ENCODE data around the gene EP300.

The EP300 gene

GRCh38 chr22:41092023-41092817, at the start of gene EP300 (continued):
- TF ChIP-seq PRDM10 (tag by site-specific recombination; IDR thresholded peaks at IDR 0.05) (no peak), ZNF335 (tag by site-specific recombination; conservative IDR thresholded peaks at IDR 0.05) (peak; percentile 41; the same call in 1 of the 2 replicates), ZFP37 (tag by site-specific recombination; IDR thresholded peaks at IDR 0.05) (0 out of 2 replicates have a peak, but pooled peaks have one; percentile 46), ZNF510 (tag by site-specific recombination; IDR thresholded peaks at IDR 0.05; ENCODE audit: insufficient replicate concordance) (no peak), ZNF223 (tag by site-specific recombination; IDR thresholded peaks at IDR 0.05) (peak; percentile 90), ZBTB11 (tag by site-specific recombination; conservative IDR thresholded peaks at IDR 0.05; ENCODE audit: low read depth) (0 out of 2 replicates have a peak, but pooled peaks have one; percentile 11), ZNF404 (tag by site-specific recombination; IDR thresholded peaks at IDR 0.05) (no peak), ZNF362 (tag by site-specific recombination; IDR thresholded peaks at IDR 0.05) (no peak), ZNF302 (tag by site-specific recombination; IDR thresholded peaks at IDR 0.05; ENCODE audit: low read depth) (no peak), ZNF416 (tag by site-specific recombination; IDR thresholded peaks at IDR 0.05) (no peak), ZNF239 (tag by site-specific recombination; IDR thresholded peaks at IDR 0.05) (no peak), ZNF248 (tag by site-specific recombination; IDR thresholded peaks at IDR 0.05) (no peak), BCL11A (tag by site-specific recombination; IDR thresholded peaks at IDR 0.05; ENCODE audit: low read depth) (no peak), ZNF513 (tag by site-specific recombination; IDR thresholded peaks at IDR 0.05) (peak; percentile 86), ZBTB20 (tag by site-specific recombination; IDR thresholded peaks at IDR 0.05) (peak; percentile 48; the same call in 1 of the 2 replicates), ZNF600 (tag by site-specific recombination; IDR thresholded peaks at IDR 0.05) (no peak), ZNF747 (tag by site-specific recombination; IDR thresholded peaks at IDR 0.05) (no peak), ZNF692 (tag by site-specific recombination; IDR thresholded peaks at IDR 0.05) (peak; percentile 22), ZNF521 (tag by site-specific recombination; IDR thresholded peaks at IDR 0.05) (no peak), HOXC10 (CRISPR knock-in tag; IDR thresholded peaks at IDR 0.05) (0 out of 2 replicates have a peak, but pooled peaks have one; percentile 27), ZNF211 (tag by site-specific recombination; IDR thresholded peaks at IDR 0.05; ENCODE audit: low read depth) (no peak), MEIS1 (CRISPR knock-in tag; IDR thresholded peaks at IDR 0.05; ENCODE audit: borderline replicate concordance) (no peak), ZNF610 (tag by site-specific recombination; IDR thresholded peaks at IDR 0.05; ENCODE audit: borderline replicate concordance) (no peak), ZNF580 (tag by site-specific recombination; IDR thresholded peaks at IDR 0.05) (no peak), ZEB2 (tag by site-specific recombination; IDR thresholded peaks at IDR 0.05) (peak; percentile 24; the same call in 1 of the 2 replicates), KLF10 (tag by site-specific recombination; IDR thresholded peaks at IDR 0.05) (peak; percentile 25; the same call in 1 of the 2 replicates), ZNF501 (tag by site-specific recombination; IDR thresholded peaks at IDR 0.05) (no peak), EGR2 (tag by site-specific recombination; IDR thresholded peaks at IDR 0.05; ENCODE audit: low read depth) (0 out of 2 replicates have a peak, but pooled peaks have one; percentile 45)

All from HEK293 (cell line).